Ascending aorta (tissue), 2 donors: ENCODE results near the gene ZCCHC14. TPM values are rescaled to one million over a fixed set of nuclear protein-coding genes. Genes with fewer than 3 reads are reported as not detected.

Experiments used
- DNase-seq, 2 donors: peaks; one replicate each; pipeline ENCODE4 v3.0.0-alpha.2; 2019; ENCODE audit warnings: low spot score in 2 of 2
- H3K27ac ChIP-seq, 2 donors: fragments of 200-600 bp; sonication (generic); one replicate each; pipeline ENCODE4 v1.5.1; 2016 to 2017; ENCODE audit warnings: mild to moderate bottlenecking in 1 of 2
- H3K27me3 ChIP-seq: fragments of 200-600 bp; sonication (generic); one replicate; pipeline ENCODE4 v1.5.1; 2017
- H3K36me3 ChIP-seq, 2 donors: fragments of 200-600 bp; sonication (generic); one replicate each; pipeline ENCODE4 v1.5.1; 2016
- H3K4me1 ChIP-seq, 2 donors: fragments of 200-600 bp; sonication (generic); one replicate each; pipeline ENCODE4 v1.5.1; 2016 to 2017; ENCODE audit warnings: mild to moderate bottlenecking in 1 of 2
- H3K4me3 ChIP-seq, 2 donors: fragments of 200-600 bp; sonication (generic); one replicate each; pipeline ENCODE4 v1.5.1; 2016 to 2017; ENCODE audit warnings: mild to moderate bottlenecking in 1 of 2
- H3K9me3 ChIP-seq, 2 donors: fragments of 200-600 bp; sonication (generic); one replicate each; pipeline ENCODE4 v1.5.1; 2016
- CTCF ChIP-seq, 3 experiments: fragments of 200-600 bp in 2 of 3; fragments of 450-650 bp in 1 of 3; sonication (generic) in 2 of 3; IDR thresholded peaks; one replicate each; pipeline ENCODE4 v1.5.1; 2016 to 2019; ENCODE audit warnings: antibody characterized with exemption in 3 of 3, mild to moderate bottlenecking in 1 of 3, moderate library complexity in 1 of 3
- intact Hi-C: fragments of 100-400 bp; cut with DNase I; formaldehyde crosslinking; loops from one replicate; pipeline ENCODE4 v1.15.1; 2023
- total RNA-seq: library from RNA; depleted of rRNA; stranded (reverse); fragments of >200 nt; gene quantifications from one replicate; pipeline ENCODE4 v1.1.0, GENCODE V29; 2016

Gene ZCCHC14
- total RNA-seq, 1 donor from 2014 or later = 131 TPM

DNA sequence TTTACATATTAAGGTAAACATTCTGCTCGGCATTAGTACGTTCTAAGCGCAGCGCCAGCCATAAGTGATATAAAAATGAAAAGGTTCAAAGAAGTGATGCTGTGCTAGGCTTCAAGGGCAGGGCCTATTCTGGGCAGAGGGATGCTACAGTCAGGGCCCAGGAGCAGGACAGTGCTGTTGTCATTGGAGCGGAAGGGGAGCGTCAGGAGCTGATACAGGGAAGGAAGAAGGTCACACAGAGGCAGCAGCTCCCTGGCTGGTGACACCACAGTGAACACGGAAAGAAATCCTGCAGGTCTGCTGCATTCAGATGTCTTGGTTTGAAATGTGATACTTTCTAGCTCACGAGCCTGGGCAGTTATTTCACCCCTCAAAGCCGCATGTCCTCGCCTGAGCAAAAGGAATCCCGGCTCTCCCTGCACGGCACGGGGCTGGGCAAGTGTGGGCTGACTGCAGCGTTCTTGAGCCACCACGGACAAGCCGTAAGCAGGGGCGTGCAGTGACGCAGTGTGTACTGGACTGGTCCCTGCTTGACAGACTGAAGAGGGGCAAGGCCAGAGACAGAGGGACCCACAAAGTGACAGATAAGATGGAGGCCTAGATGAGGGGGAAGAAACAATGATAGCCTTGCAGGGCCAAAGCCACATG is 41.1 kb downstream of the ZCCHC14 start:
- H3K27ac ChIP-seq = no peak overlapping the region
- peaks cover 12 to 43% of the 10 kb centered on the region in 2 donors for H3K36me3 ChIP-seq
- no peak overlapping the region for H3K4me3 ChIP-seq
- DNase-seq = no peak
- TF ChIP-seq CTCF (IDR thresholded peaks at IDR 0.05) = no peak
- H3K9me3 ChIP-seq = no peaks in the 10 kb centered on the region
- intact Hi-C loops = no loop called here
- H3K27me3 ChIP-seq = no peaks in the 10 kb centered on the region
- peaks cover 0 to 9% of the 10 kb centered on the region in 2 donors for H3K4me1 ChIP-seq

GRCh38 chr16:87448866-87449265 is 44.0 kb downstream of the ZCCHC14 start:
- no peak for DNase-seq
- Histone ChIP-seq H3K9me3 (no peaks in the 10 kb centered on the region), H3K4me3 (no peak overlapping the region), H3K27me3 (no peaks in the 10 kb centered on the region), H3K36me3 (peaks cover 12 to 41% of the 10 kb centered on the region in 2 donors), H3K4me1 (peaks cover 0 to 10% of the 10 kb centered on the region in 2 donors), H3K27ac (no peak overlapping the region)
- intact Hi-C loops = no loop called here
- no peak for TF ChIP-seq CTCF (IDR thresholded peaks at IDR 0.05)

DNA sequence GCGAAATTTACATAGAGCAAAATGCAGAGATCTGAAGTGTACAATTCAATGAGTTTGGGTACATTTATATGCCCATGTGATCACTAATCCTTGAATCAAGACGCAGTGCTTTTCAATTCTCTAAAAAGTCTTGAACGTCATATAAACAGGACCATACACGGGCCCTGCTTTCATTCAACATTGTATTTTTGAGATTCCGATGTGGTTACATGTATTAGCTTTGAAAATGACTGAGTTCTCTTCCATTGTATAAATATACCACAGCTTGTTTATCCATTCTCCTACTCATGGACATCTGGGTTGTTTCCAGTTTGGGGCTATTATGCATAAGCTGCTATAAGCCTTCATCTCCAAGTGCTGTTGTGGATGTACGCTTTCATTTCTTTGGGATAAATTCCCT is 45.5 kb downstream of the ZCCHC14 start:
- H3K27ac ChIP-seq = peak overlapping the region; percentile 57 to 67

DNA sequence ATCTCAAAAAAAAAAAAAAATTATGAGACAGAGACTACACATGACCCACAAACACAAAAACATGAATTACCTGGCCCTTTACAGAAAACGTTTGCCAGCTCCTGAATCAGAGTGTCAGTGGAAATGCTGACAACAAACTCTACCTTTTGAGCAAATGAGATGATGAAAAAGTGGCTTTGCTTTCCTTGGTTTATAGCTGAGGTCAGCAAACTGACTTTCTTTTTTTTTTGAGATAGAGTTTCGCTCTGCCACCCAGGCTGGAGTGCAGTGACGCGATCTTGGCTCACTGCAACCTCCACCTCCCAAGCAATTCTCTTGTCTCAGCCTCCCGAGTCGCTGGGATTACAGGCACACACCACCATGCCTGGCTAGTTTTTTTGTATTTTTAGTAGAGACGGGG is 46.3 kb downstream of the ZCCHC14 start:
- Histone ChIP-seq H3K9me3 (no peaks in the 10 kb centered on the region), H3K4me3 (no peak overlapping the region), H3K36me3 (peaks cover 0 to 20% of the 10 kb centered on the region in 2 donors), H3K27me3 (no peaks in the 10 kb centered on the region), H3K4me1 (peaks cover 0 to 15% of the 10 kb centered on the region in 2 donors), H3K27ac (peak overlapping the region; percentile 57 to 67)
- intact Hi-C loops = no loop called here
- TF ChIP-seq CTCF (IDR thresholded peaks at IDR 0.05) = no peak
- DNase-seq = no peak

More for the DNA sequence above, 45.5 kb downstream of the ZCCHC14 start:
- H3K9me3 ChIP-seq = no peaks in the 10 kb centered on the region
- H3K4me3 ChIP-seq = no peak overlapping the region
- no peak for DNase-seq
- peaks cover 4 to 29% of the 10 kb centered on the region in 2 donors for H3K36me3 ChIP-seq
- TF ChIP-seq CTCF (IDR thresholded peaks at IDR 0.05) = no peak
- no peaks in the 10 kb centered on the region for H3K27me3 ChIP-seq
- H3K4me1 ChIP-seq = peaks cover 0 to 12% of the 10 kb centered on the region in 2 donors
- intact Hi-C loops = no loop called here

DNA sequence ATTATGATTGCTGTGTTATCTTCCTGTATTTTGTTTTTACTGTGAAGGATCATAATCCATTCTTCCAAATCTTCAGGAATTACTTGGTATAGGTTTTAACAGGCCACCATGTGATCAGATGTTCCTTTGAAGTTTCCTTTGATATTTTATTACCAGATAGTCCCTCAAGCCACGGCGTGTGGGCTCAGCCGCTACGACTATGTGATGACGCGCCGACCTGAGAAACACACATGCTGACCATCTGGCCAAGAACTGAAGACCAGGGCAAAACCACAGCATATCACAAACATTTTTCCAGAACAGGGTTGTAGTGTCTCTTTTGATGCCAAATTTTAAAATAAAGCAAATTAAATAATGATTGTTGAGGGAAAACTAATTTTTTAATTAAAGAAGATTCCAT is 47.3 kb downstream of the ZCCHC14 start:
- peaks cover 0 to 16% of the 10 kb centered on the region in 2 donors for H3K36me3 ChIP-seq
- peaks cover 0 to 15% of the 10 kb centered on the region in 2 donors for H3K4me1 ChIP-seq
- intact Hi-C loops = no loop called here
- no peak for DNase-seq
- no peak overlapping the region for H3K27ac ChIP-seq
- H3K4me3 ChIP-seq = no peak overlapping the region
- no peaks in the 10 kb centered on the region for H3K27me3 ChIP-seq
- no peak for TF ChIP-seq CTCF (IDR thresholded peaks at IDR 0.05)
- no peaks in the 10 kb centered on the region for H3K9me3 ChIP-seq
